ENCODE data around the gene AFAP1L1. TPM values are rescaled to one million over a fixed set of nuclear protein-coding genes. Genes with fewer than 3 reads are reported as not detected.

The AFAP1L1 gene
- total and polyA plus RNA-seq, 10 of the 15 experiments (the other 5 are each of a cell fraction or from before 2014, with no cell fraction given): 0.11 TPM; not detected in 9

DNA sequence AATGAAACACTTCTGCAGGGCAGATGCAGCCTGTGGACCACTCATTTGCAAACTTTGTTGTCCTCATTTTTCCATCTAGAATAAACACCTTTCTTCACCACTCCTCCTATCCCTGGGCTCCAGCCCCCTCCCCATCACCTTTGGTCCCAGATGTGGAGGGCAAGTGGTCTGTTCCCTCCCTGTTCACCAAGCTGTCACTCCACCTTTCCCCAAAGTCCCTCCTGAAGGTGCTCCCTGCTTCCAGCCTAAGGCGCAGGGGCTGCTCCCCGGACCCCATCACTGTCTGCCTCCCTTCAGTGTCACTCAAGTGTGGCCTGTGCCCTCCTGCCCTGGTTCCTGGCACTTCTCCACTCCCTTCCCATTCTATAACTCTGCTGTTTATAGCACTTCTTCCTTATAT, 93.1 kb downstream of the AFAP1L1 start:
- ChIA-PET SMC1A (ENCODE audit: uncharacterized antibody, unreplicated experiment) (interaction anchor here (0.5 kb wide), 1 partner anchor 159 kb away, joined by 3 read pairs; no protein-coding TSS in a partner anchor), RAD21 (ENCODE audit: unreplicated experiment) (no interaction called here), POLR2A (no interaction called here), CTCF (interaction anchor here (0.7 to 5.8 kb wide), 6 partner anchors 10 to 253 kb away, joined by 3 to 118 read pairs (median 3); partner anchors contain the start of gene PCYOX1L)
- ATAC-seq (no peak), FAIRE-seq (no peak), DNase-seq (ENCODE audit: low read depth, low spot score) (no peak)
- no peaks in the 10 kb centered on the region for H3K9me3 ChIP-seq (replicated peaks; ENCODE audit: control insufficient read depth, insufficient read depth, low read length)
- intact Hi-C loops (cut with micrococcal nuclease; ENCODE audit: unreplicated experiment) (no loop called here), in situ Hi-C loops (cut with MboI) (no loop called here)
- no peak overlapping the region for H3K27ac ChIP-seq (ENCODE audit: control insufficient read depth, insufficient read depth)
- no peaks in the 10 kb centered on the region for H3K79me2 ChIP-seq (ENCODE audit: control insufficient read depth, insufficient read depth, low read length)
- no peaks in the 10 kb centered on the region for H3K36me3 ChIP-seq (ENCODE audit: control insufficient read depth in 2 of 2, insufficient read depth in 2 of 2, low read length in 1 of 2)
- TF ChIP-seq MTA2 (IDR thresholded peaks at IDR 0.05; ENCODE audit: low read depth) (no peak), GABPA (IDR thresholded peaks at IDR 0.05; ENCODE audit: low read depth) (no peak), ATF7 (IDR thresholded peaks at IDR 0.05; ENCODE audit: low read depth) (no peak)
- WGBS (ENCODE audit: insufficient coverage, insufficient replicate concordance, low lambda C conversion rate, missing lambda C conversion rate): 87% methylated on average over 2 of the region's 2 CpGs
- H3K27me3 ChIP-seq (replicated peaks in 1 of 2; ENCODE audit: control insufficient read depth in 2 of 2, insufficient read depth in 2 of 2, low read length in 1 of 2): no peaks in the 10 kb centered on the region
- H3K4me2 ChIP-seq (ENCODE audit: control insufficient read depth, insufficient read depth): no peak overlapping the region
- H3K4me1 ChIP-seq (ENCODE audit: control insufficient read depth, insufficient read depth, low read length): no peaks in the 10 kb centered on the region
- H2AFZ ChIP-seq (ENCODE audit: control insufficient read depth, low read depth, low read length): no peak overlapping the region
- no TSS peak for BruUV-seq (replicated peaks)
- H4K20me1 ChIP-seq (ENCODE audit: control insufficient read depth, insufficient read depth): no peaks in the 10 kb centered on the region
- no peak overlapping the region for H3K9ac ChIP-seq (ENCODE audit: control insufficient read depth, insufficient read depth, low read length)
- no peak overlapping the region for H3K4me3 ChIP-seq

GRCh38 chr5:149365418-149365817, 93.8 kb downstream of the AFAP1L1 start:
- CTCF ChIA-PET: interaction anchor here (1.2 to 5.8 kb wide), 7 partner anchors 10 to 253 kb away, joined by 3 to 118 read pairs (median 36); partner anchors contain the start of genes GRPEL2 and PCYOX1L
- SMC1A ChIA-PET (ENCODE audit: uncharacterized antibody, unreplicated experiment): no interaction called here
- no peaks in the 10 kb centered on the region for H4K20me1 ChIP-seq (ENCODE audit: control insufficient read depth, insufficient read depth)
- no peaks in the 10 kb centered on the region for H3K79me2 ChIP-seq (ENCODE audit: control insufficient read depth, insufficient read depth, low read length)
- 83% methylated on average over 6 of the region's 6 CpGs for WGBS (ENCODE audit: insufficient coverage, insufficient replicate concordance, low lambda C conversion rate, missing lambda C conversion rate)
- no TSS peak for BruUV-seq (replicated peaks)
- intact Hi-C loops (cut with micrococcal nuclease; ENCODE audit: unreplicated experiment): no loop called here
- H3K36me3 ChIP-seq (ENCODE audit: control insufficient read depth in 2 of 2, insufficient read depth in 2 of 2, low read length in 1 of 2): no peaks in the 10 kb centered on the region
- DNase-seq (ENCODE audit: low read depth, low spot score) (no peak), FAIRE-seq (no peak), ATAC-seq (no peak)
- POLR2A ChIA-PET: no interaction called here
- H3K4me2 ChIP-seq (ENCODE audit: control insufficient read depth, insufficient read depth): no peak overlapping the region
- no peaks in the 10 kb centered on the region for H3K9me3 ChIP-seq (replicated peaks; ENCODE audit: control insufficient read depth, insufficient read depth, low read length)
- H3K4me3 ChIP-seq: no peak overlapping the region
- no peaks in the 10 kb centered on the region for H3K4me1 ChIP-seq (ENCODE audit: control insufficient read depth, insufficient read depth, low read length)
- H3K27me3 ChIP-seq (replicated peaks in 1 of 2; ENCODE audit: control insufficient read depth in 2 of 2, insufficient read depth in 2 of 2, low read length in 1 of 2): no peaks in the 10 kb centered on the region
- in situ Hi-C loops (cut with MboI): no loop called here
- TF ChIP-seq TAF1 (IDR thresholded peaks at IDR 0.05; ENCODE audit: borderline replicate concordance, low read depth, low read length): no peak
- no peak for TF ChIP-seq BHLHE40 (IDR thresholded peaks at IDR 0.05; ENCODE audit: borderline replicate concordance in 1 of 2, low read depth in 2 of 2, low read length in 1 of 2)
- TF ChIP-seq WRNIP1 (IDR thresholded peaks at IDR 0.05; ENCODE audit: borderline replicate concordance, low read depth, low read length): no peak
- TF ChIP-seq GABPA (IDR thresholded peaks at IDR 0.05; ENCODE audit: low read depth): no peak
- no peak for TF ChIP-seq KAT2A (conservative IDR thresholded peaks at IDR 0.05; ENCODE audit: control insufficient read depth, low read depth, low read length)
- TF ChIP-seq FOXM1 (IDR thresholded peaks at IDR 0.05; ENCODE audit: low read depth, low read length): no peak
- H3K9ac ChIP-seq (ENCODE audit: control insufficient read depth, insufficient read depth, low read length): no peak overlapping the region
- RAD21 ChIA-PET (ENCODE audit: unreplicated experiment): no interaction called here
- no peak overlapping the region for H2AFZ ChIP-seq (ENCODE audit: control insufficient read depth, low read depth, low read length)
- no peak overlapping the region for H3K27ac ChIP-seq (ENCODE audit: control insufficient read depth, insufficient read depth)

Measured in GM12878 (cell line).